Panc1 (cell line): ENCODE measurements around the gene FPGS. TPM values are rescaled to one million over a fixed set of nuclear protein-coding genes. Genes with fewer than 3 reads are reported as not detected.

ENCODE experiments used
- ATAC-seq: fragments of 200-7000 bp; cut with Tn5 transposase; 2 replicates; pipeline ENCODE4 v1.9.1; 2020; ENCODE audit warnings: mild to moderate bottlenecking, moderate library complexity
- BruUV-seq: library from RNA; stranded (reverse); fragments of 400-500 nt; replicated peaks from 2 replicates; lab custom pipeline; 2021; lab: Mats Ljungman, UMichigan
- CTCF ChIA-PET: fragments of 300-600 bp; sonication (Branson Sonifier 250); formaldehyde crosslinking; loops from one replicate; lab custom pipeline; 2022; ENCODE audit warnings: antibody characterized with exemption; lab: Charles Lee
- POLR2A ChIA-PET: fragments of 300-600 bp; sonication (Branson Sonifier 250); formaldehyde crosslinking; loops from one replicate; lab custom pipeline; 2022; ENCODE audit warnings: antibody characterized with exemption; lab: Charles Lee
- DNase-seq: peaks from one replicate; pipeline ENCODE4 v3.0.0-alpha.2; 2010; ENCODE audit warnings: low read depth, low spot score
- H3K27ac ChIP-seq: 2 replicates; pipeline ENCODE4 v1.5.1; 2011; ENCODE audit warnings: mild to moderate bottlenecking, low read length, inconsistent platforms
- H3K27me3 ChIP-seq: fragments of 200-500 bp; sonication (Bioruptor generic); 2 replicates; pipeline ENCODE4 v1.6.0; 2014; ENCODE audit warnings: low read length, inconsistent platforms; ENCODE audit not compliant: control insufficient read depth, insufficient read depth
- H3K36me3 ChIP-seq: fragments of 200-500 bp; sonication (Bioruptor generic); 2 replicates; pipeline ENCODE4 v1.5.1; 2014; ENCODE audit warnings: inconsistent platforms, mild to moderate bottlenecking, low read length, moderate library complexity; ENCODE audit not compliant: control insufficient read depth, insufficient read depth
- H3K4me1 ChIP-seq: 2 replicates; pipeline ENCODE4 v1.5.1; 2011; ENCODE audit warnings: inconsistent platforms, mild to moderate bottlenecking, low read length, moderate library complexity; ENCODE audit not compliant: control insufficient read depth, insufficient read depth
- H3K4me3 ChIP-seq, 2 experiments: 2 replicates each; pipeline ENCODE4 v1.5.1; 2011 to 2012; ENCODE audit warnings: low read depth in 2 of 2, low read length in 2 of 2, mild to moderate bottlenecking in 2 of 2, inconsistent platforms in 1 of 2, moderate library complexity in 1 of 2
- H3K9me3 ChIP-seq: fragments of 200-500 bp; sonication (Bioruptor generic); 2 replicates; pipeline ENCODE4 v1.5.1; 2014; ENCODE audit warnings: low read depth, mild to moderate bottlenecking, inconsistent platforms, low read length, moderate library complexity; ENCODE audit not compliant: control insufficient read depth, insufficient read depth
- CTCF ChIP-seq: fragments of 450-650 bp; IDR thresholded peaks from 2 replicates; pipeline ENCODE4 v1.5.1; 2017; ENCODE audit warnings: mild to moderate bottlenecking
- POLR2AphosphoS5 ChIP-seq: IDR thresholded peaks from 2 replicates; pipeline ENCODE4 v1.6.1; 2012; ENCODE audit warnings: mild to moderate bottlenecking, low read depth, low read length, moderate library complexity
- SIN3A ChIP-seq: IDR thresholded peaks from 2 replicates; pipeline ENCODE4 v1.6.1; 2012; ENCODE audit warnings: low read depth, mild to moderate bottlenecking, low read length, moderate library complexity, borderline replicate concordance; ENCODE audit not compliant: insufficient read depth
- TCF7L2 ChIP-seq: IDR thresholded peaks from 2 replicates; pipeline ENCODE4 v1.6.1; 2011; ENCODE audit warnings: mild to moderate bottlenecking, low read depth, low read length, inconsistent platforms
- in situ Hi-C: cut with HindIII; loops from 2 replicates; pipeline ENCODE4 v1.10.0; 2016; ENCODE audit warnings: low sequenced_read_pairs, low pct_unique_long_range_greater_than_20kb
- intact Hi-C: fragments of 100-400 bp; cut with micrococcal nuclease; formaldehyde crosslinking; loops from one replicate; pipeline ENCODE4 v1.10.0; 2022; ENCODE audit not compliant: unreplicated experiment
- total RNA-seq: library from RNA; stranded (reverse); gene quantifications from one replicate; pipeline ENCODE4 v1.2.1, GENCODE V29; 2021; ENCODE audit not compliant: unreplicated experiment
- TF ChIP-seq, protein P1 (sequence below), 2 experiments: IDR thresholded peaks; 2 replicates each; pipeline ENCODE4 v1.6.1; 2011 to 2012; ENCODE audit warnings: low read depth in 2 of 2, control low read depth in 1 of 2, low read length in 1 of 2, mild to moderate bottlenecking in 1 of 2, moderate library complexity in 1 of 2; ENCODE audit not compliant: insufficient read depth in 1 of 2

FPGS gene
- total RNA-seq, 1 experiment from 2014 or later, result 56.5 TPM

- no peaks in the 10 kb centered on the region for H3K27me3 ChIP-seq
- no TSS peak for BruUV-seq
- no peaks in the 10 kb centered on the region for H3K9me3 ChIP-seq
- ChIA-PET POLR2A (no interaction called here), CTCF (no interaction called here)
- intact Hi-C loops, result no loop called here
- peaks cover under 1% of the 10 kb centered on the region for H3K4me1 ChIP-seq
- no peak overlapping the region for H3K27ac ChIP-seq
- TF ChIP-seq TCF7L2 (no peak), CTCF (no peak), POLR2AphosphoS5 (no peak)
- TF ChIP-seq, protein P1, sequence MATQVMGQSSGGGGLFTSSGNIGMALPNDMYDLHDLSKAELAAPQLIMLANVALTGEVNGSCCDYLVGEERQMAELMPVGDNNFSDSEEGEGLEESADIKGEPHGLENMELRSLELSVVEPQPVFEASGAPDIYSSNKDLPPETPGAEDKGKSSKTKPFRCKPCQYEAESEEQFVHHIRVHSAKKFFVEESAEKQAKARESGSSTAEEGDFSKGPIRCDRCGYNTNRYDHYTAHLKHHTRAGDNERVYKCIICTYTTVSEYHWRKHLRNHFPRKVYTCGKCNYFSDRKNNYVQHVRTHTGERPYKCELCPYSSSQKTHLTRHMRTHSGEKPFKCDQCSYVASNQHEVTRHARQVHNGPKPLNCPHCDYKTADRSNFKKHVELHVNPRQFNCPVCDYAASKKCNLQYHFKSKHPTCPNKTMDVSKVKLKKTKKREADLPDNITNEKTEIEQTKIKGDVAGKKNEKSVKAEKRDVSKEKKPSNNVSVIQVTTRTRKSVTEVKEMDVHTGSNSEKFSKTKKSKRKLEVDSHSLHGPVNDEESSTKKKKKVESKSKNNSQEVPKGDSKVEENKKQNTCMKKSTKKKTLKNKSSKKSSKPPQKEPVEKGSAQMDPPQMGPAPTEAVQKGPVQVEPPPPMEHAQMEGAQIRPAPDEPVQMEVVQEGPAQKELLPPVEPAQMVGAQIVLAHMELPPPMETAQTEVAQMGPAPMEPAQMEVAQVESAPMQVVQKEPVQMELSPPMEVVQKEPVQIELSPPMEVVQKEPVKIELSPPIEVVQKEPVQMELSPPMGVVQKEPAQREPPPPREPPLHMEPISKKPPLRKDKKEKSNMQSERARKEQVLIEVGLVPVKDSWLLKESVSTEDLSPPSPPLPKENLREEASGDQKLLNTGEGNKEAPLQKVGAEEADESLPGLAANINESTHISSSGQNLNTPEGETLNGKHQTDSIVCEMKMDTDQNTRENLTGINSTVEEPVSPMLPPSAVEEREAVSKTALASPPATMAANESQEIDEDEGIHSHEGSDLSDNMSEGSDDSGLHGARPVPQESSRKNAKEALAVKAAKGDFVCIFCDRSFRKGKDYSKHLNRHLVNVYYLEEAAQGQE (IDR thresholded peaks at IDR 0.05; ENCODE audit: insufficient read depth in 1 of 2, low read depth in 2 of 2, low read length in 1 of 2), result no peak
- peaks cover 3% of the 10 kb centered on the region; the same call in 1 of the 2 replicates for H3K36me3 ChIP-seq
- ATAC-seq (no peak), DNase-seq (no peak)
- in situ Hi-C loops, result no loop called here
- H3K4me3 ChIP-seq, result no peak overlapping the region
These were observed 5.8 kb upstream of the FPGS start for GRCh38 chr9:127796852-127797370.

GRCh38 chr9:127801955-127802575 is 617 bp upstream of the FPGS start:
- TF ChIP-seq SIN3A (no peak), CTCF (peak; percentile 28; the same call in 1 of the 2 replicates)
- intact Hi-C loops (loop anchor here (10.0 kb wide), 1 partner anchor 73 kb away; the partner anchor contains the start of gene AK1), in situ Hi-C loops (no loop called here)
- peaks cover 12% of the 10 kb centered on the region for H3K4me1 ChIP-seq
- no peak for DNase-seq
- BruUV-seq, result no TSS peak
- ChIA-PET POLR2A (no interaction called here), CTCF (interaction anchor here (1.0 kb wide), 1 partner anchor 68 kb away, joined by 3 read pairs; no protein-coding TSS in a partner anchor)
- no peaks in the 10 kb centered on the region for H3K9me3 ChIP-seq
- no peaks in the 10 kb centered on the region for H3K27me3 ChIP-seq
- peak overlapping the region; percentile 56 to 81 for H3K4me3 ChIP-seq
- peak overlapping the region; percentile 63 for H3K27ac ChIP-seq
- peak; percentile 58 for ATAC-seq
- H3K36me3 ChIP-seq, result no peaks in the 10 kb centered on the region
